NCI-H2107 treated with DMSO at 0.1 percent for 48 hours (cell line): ENCODE measurements around the gene ALDH1B1.

Experiments
- DNase-seq: peaks from one replicate; lab custom pipeline; 2025; ENCODE audit not compliant: unreplicated experiment; lab: John Stamatoyannopoulos, UW

ALDH1B1 gene

DNA sequence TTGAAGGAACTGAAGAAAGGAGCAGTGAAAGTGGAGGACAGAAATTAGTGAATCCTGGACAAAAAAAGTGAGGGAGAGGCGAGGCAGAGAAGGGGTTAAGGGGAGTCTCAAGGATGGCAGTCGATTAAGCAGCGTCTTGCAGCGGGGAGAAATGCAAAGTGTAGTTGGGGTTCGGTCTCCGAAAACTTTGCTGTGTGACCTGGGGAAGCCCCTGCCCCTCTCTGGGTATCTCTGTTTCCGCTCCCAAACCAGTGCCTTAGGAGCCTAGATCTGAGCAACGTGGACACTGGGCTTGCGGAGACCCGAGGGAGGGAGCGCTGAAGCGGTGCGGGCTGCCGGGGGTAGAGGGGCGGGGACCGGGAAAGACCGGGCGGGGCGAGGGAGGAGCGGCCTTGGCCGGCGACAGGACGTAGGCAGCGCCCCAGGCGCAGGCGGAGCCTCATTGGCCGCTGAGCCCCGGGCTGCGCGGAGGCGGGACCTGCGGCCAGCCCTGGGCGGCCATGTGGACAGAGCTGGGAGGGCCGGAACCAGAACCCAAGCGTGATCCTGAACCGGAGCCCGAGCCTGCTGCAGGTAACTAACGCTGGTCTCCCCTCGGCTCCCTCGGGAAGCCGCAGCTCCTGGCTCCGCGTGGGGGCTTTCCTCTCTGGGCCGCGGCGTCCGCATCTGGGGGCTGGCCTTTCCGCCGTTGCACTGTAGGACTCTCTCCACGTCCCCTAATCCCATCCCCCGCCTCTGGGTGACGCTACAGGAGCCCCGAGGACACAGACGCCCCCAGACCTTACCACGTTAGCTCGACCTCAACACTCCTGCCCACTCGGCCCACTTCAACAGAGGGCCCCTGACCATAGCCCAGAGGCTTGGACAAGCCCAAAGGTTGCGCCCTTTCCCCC is at the start of gene ALDH1B1:
Gene ALDH1B1 (plus strand): TSS at position 468 of the 893 bp plus-strand sequence. CDS start 3,047 bp downstream, outside the sequence.
- DNase-seq: peak; percentile 46

DNA sequence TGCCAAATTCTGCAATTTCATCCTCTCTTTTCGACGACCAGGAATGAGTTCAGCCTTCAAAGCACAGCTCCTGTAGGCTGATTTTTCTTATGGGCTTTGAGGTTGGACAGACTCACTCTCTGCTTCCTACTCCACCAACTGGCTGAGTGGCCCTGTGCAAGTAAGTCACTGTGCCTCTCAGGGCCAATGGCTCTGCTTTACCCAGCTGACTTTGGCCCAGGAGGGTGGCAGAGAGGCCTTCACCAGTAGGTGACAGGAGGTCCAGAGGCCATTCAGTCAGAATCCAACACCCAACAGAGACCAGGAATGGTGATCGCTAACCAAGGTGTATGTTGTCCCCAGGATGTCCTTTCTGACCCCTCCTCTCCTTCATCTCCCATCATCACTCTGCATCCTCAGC is 49.5 kb upstream of the ALDH1B1 start:
- no peak for DNase-seq

DNA sequence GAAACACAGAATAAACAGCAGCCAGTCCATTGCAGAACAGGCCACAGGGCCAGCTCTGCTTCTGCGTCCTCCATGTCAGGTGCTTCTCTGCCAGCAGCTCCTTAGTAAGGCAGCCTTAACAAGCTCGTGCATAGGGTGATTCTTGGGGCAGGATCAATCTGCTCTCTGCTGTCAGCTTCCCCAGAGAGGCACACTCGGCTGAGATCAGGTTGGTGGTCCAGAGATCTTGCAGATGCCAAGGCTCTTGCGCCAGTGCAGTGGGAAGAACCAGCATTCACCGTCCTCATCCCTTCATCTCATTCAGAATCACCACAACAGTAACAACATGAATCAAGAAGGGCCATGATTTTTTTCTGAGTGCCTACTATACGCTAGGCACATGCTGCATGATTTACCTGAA is 49.0 kb upstream of the ALDH1B1 start:
- DNase-seq: no peak

DNA sequence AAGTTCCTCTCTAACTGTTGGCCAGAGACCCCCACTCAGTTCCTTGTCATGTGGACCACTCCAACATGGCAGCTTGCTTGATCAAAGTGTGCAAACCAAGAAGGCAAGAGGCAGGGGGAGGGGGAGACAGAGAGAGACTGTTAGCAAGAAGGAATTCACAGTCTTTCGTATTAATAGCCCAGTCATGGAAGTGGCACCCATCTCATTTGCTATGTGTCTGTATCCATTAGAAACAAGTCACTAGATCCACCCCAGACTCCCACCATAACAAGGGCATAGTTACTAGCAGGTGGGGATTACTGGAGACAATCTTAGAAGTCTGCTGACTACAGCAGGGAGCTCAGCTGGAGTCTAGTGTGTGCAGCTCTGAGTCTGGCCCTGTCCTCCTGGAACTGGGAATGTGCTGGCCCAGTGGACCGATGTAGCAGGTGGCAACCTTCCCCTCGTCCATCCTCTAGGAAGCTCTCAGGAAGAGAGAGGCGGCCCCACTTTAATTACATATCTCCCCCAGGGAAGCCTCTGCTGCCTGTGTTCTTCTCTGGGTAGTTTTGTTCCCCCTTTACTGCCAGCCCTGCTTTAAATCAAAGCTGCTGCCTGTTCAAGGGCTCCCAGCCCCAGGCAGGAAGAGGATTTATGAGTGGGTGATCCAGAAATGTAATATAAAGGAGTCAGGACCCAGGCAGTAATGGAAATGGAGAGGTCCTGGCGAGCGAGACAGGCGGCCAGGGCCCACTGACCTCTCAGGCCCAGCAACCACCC is 47.8 kb upstream of the ALDH1B1 start:
- no peak for DNase-seq

DNA sequence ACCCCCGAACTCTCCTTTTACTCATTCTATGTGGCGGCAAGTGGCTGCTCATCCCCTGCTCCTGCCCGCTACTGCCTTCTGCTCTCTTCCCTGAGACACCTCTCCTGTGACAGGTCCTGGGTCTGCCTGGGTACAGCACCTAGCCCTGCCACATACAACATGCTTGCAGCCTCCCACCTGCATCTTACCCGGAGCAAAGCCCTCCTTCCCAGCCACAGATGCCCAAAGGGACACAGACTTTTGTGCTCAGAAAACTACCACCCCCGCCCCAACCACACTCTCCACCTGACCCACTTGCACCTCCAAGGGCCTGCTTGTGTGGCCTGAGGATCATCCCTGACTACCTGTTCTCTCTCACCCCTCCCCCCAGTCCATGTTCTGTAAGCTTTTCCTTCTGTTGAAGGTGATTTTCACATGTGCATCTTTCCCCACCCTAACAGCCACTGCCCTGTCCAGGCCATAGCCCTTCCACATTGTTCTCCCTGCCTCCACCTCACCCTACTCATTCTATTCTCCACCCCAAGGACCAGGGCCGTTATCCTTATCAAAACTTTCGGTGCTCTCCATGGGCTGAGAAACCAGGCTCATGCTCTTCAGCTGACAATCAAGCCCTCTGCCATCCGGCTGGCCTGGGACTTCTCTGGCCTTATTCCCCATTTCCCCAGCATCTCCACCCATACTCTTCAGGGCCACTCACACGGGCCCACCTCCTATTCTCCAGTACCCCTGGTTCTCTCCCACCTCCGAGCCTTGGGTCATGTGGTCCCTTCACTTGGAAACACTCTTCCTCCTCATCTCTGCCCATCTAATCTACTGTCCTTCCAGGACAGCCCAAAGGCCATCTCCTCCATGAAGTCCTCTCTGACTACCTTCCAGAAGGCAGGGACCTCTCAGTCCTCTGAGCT is 46.4 kb upstream of the ALDH1B1 start:
- DNase-seq: no peak

DNA sequence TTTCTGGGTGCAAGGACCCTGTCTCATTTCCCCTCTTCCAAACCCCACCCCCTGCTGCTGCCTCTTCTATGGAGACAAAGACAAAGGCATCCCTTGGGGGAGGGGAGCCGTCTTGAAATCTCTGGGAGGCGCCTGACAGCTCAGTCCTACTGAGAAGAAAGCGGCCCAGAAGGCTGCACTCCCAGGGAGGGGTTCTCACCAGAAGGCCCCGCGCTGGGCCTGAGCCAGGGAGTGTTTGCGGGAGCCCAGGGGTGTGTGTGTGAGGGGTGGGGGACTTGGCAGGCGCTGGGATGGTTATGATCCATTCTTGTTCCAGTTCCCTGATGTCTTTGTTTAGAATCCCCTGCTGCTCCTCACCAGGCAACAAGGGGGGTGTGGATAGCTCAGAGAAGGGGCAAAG is 45.7 kb upstream of the ALDH1B1 start:
- DNase-seq: no peak

DNA sequence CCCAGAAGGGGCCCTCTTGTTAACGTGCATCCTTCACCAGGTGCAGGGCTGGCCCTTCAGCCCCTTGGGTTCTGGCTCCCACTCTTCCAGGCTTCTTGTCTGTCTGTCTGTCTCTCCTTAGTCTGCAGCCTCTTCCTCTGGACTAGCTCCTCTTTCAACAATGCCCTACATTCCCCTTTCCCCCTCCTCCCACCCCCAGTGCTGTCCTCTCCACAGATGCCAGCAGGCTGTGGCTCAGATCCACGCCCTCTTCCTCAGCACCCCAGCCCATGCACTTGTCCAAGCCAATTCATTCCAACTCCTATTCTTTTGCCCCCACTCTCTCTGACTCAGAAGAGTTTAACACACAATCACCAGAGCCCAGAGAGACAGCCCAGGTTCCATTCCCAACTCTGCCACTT is 45.2 kb upstream of the ALDH1B1 start:
- no peak for DNase-seq

DNA sequence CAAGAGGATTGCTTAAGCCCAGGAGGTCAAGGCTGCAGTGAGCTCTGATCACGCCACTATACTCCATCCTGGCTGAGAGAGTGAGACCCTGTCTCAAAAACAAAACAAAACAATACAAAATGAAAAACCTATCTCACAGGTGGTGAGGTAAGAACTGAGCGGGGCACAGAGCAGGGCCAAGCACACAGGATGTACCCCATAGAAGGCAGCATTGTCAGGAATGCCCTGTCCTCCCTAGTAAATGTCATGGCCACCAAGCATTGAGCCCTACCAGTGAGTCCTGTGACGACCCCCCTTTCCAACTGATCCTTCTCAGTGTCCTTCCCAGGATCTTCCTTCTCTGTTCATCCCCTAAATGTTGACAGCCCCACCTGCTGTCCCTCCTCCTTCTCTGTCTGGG is 44.6 kb upstream of the ALDH1B1 start:
- DNase-seq: no peak

DNA sequence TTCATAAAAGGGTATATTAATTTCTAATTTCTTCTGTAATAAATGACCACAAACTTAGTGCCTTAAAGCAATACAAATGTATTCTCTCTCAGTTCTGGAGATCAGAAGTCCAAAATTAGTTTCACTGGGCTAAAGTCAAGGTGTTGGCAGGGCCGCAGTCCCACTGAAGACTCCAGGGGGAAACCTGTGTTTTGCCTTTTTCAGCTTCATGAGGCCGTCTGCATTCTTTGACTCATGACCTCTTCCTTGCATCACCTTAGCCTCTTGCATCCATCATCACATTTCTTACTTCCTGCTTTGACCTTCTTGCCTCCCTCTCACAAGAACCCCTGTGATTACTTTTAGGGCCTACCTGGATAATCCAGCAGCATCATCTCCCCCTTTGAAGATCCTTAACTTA is 42.0 kb upstream of the ALDH1B1 start:
- DNase-seq: no peak

DNA sequence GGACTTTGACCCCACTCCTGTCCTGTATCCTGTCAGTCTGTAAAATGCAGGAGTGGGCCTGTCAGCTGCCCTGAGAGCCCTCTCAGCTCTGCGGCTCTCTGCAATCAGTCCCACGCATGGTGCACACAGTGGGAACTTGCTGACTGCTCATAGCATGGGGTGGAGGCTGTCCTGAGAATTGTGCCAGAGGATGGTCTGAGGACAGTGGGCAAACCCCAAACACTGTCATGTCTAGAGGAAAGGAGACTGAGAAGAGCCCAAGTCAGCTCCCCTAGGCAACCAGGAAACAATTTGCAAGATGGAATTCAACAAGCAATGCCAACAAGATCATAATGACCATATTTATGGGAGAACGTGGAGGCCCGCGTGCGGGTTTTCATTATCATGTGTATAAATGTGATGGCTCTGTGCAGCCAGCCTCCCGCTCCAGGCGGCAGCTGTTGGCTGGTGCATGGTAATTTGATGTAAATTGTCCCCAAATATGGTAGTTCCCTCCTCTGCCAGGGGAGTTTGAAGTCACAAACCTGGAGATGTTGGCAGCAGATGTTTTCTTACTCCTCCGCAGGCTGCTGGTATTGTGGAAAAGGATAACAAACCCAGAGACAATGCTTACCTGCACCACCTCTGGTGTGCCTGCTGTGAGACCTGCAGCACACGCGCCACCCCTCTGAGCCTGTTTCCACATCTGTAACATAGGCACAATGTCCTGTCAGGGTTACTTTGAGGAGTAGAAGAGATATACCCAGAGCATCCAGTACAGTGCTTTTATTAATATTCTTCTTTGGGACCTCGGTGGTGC is 39.8 kb upstream of the ALDH1B1 start:
- DNase-seq: no peak

DNA sequence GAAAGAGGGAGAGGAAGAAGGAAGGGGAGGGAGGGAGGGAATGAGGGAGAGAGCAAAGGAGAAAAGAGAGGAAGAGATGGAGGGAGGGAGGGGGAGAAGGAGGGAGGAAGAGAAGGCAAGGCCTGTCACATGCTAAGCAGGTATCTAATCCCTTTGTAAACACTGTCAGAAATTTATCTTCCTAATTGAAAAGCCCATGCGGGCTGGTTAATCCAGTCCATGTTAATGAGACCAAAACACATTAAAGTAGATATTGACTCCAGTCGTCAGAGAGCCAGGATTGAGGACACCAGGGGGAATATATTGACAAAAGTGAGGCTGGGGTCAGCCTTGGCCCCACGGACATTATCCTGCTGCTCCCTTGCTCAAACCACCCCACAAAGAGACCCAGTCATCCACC is 37.4 kb upstream of the ALDH1B1 start:
- no peak for DNase-seq

DNA sequence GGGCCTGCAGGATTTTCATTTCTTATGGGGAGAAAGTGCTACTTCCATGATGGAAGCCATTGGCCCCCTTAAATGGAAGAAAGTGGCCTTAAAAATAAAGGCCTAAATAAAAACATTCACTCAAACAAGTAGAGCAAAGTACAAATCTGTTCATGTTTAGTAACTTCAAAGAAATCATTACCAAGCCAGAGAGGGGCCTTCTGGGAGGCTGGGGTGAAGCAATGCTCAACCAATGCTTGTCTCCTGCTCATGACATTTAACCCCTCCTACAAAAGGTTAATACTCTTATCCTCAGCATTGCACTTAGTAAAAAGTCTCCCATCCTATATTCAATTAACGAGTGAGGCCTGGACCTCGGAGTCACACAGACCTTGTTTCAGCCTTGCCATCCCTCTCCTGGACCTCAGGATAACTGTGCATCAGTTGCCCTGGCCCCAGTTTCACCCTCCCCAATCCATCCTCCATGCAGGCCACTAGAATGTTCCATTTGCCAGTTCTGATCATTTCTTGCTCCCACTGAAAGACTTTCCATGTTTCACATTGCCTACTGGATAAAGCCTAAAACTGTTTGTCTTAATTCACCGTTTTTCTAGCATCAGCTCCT is 36.9 kb upstream of the ALDH1B1 start:
- DNase-seq: no peak

DNA sequence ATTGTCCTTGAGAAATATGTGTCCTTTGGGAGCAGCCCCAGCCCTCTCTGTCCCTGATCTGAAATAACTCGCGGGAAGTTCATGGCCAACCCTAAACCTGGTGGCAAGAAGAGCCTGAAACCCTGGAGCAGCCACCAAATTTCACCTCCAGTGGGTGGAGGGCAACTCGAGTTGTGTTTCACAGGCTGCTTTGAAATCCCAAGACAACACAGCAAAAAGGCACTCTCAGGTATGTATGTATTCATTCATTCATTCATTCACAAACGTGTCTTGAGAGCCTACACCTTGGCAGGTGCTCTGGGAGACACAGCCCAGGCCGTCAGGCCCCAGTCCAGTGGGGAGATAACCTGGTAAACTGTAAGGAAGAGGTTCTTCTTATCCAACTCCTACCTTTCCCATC is 35.7 kb upstream of the ALDH1B1 start:
- no peak for DNase-seq

DNA sequence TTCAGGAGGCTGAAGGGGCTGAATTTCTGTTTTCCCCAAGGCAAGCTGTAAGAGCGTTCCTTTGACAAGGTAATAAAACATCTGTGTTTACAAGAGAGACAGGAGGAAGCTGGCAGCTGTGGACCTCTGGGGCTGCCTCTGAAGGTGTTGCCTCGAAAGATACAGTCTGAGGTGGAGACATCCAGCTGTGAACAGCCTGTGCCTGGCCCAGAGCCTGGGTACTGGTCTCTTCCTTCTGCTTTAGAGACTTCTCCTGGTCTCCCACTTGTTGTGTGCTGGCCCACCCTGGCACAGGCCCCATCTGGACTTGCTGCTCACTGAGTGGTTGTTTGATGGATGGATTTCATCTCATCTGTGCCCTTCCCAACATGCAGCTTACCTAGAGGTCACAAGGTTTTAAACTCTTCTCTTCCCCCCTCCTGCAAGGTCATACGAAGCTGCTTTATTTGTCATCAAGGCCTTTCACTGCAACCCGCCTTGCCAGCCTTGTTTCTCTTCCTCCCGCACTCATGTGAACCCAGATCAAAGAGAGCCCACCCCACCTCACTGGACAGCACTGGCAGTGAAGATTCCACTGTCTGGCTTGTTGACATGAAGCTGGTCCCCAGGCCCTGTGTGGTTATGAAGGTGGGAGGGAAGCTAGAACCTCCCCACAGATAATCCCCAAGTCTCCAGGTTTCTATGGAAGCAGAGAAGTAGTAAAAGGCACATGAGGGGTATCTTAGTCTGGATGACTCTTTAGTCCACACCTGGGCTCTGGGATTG is 35.0 kb upstream of the ALDH1B1 start:
- DNase-seq: no peak

DNA sequence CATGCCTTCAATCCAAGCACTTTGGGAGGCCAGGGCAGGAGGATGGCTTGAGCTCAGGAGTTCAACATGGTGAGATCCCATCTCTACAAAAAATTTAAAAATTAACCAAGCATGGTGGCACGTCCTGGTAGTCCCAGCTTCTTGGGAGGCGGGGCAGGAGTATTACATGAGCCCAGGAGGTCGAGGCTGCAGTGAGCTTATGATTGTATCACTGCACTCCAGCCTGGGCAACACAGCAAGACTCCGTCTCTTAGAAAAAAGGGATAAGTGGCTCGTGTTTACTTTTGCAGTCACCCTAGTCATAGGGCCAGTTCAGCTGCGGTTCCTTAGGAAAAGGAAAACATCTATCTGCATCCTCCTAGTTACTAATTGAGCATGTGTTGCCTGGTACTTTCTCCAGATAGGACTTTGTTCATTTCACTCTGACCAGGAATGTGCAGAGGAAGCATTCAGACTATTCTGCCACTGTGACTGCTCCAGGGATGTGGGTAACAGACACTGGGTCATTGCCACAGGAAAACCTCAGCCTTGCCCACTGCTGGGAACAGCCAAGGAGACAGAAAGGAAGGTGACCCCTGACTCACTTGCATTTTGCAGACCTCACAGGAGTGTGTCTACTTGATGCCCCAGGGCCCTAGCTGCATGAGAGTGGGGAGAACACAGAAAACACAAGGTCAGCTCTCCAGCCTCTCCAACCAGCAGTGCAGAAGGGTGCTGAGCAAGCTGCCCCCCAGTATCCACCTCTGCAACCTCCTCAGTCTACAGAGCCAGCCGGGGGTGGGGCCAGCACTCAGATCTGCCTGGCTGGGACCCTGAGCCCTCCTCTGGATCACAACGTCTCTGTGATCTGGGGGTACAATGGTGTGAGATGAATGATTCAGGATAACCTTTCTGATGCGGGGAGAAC is 33.9 kb upstream of the ALDH1B1 start:
- no peak for DNase-seq

DNA sequence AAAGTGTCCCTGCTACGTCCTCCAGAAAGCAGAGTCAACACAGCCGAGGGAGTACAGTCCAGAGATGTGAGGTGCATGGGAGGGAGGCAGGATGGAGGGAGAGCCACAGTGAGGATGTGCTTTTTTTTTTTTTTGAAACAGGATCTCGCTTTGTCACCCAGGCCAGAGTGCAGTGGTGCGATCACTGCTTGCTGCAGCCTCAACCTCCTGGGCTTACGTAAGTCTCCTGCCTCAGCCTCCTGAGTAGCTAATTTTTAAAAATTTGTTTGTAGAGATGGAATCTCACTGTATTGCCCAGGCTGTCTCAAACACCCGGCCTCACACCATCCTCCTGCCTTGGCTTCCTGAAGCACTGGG is 33.2 kb upstream of the ALDH1B1 start:
- DNase-seq: no peak

DNA sequence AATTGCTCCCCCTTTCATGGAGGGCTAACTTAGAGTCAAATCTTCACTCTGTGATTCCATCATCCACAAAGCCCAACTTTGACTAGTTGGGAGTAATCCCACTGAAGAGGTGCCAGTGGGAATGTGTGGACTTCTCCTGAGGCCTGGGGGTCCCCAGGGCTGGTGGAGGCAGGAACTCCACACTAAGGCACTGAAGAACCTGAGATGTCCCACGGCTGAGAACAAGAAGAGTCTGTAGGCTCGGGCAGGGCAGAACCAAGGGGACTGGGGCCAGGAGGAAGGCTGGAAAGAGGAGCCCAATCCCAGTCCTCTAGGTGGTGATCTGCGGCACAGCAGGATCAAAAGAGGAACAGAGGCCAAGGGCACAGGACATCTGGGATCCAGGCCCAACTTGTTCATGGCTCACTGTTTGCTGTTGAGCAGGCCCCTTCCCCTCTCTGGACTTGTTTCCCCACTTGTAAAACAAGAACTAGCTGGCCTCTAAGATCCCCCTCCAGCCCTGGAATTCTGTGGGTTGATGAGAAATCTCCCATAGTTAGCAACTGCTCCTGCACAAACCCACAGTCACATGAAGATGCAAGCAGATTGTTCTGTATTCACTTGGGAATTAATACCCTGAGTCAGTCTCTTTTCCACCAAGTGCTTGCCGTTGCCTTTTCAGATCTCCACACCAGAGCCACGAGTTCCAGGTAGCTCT is 32.7 kb upstream of the ALDH1B1 start:
- no peak for DNase-seq
